CD14-positive monocyte (primary cell): ENCODE measurements around the gene DOCK1. TPM values are rescaled to one million over a fixed set of nuclear protein-coding genes. Genes with fewer than 3 reads are reported as not detected.

ENCODE experiments used
- DNase-seq, 3 donors: peaks; one replicate each; pipeline ENCODE4 v3.0.0-alpha.2; 2011 to 2022
- H2AFZ ChIP-seq: 2 replicates; pipeline ENCODE4 v1.6.0; 2012; ENCODE audit warnings: mild to moderate bottlenecking, low read depth, low read length, inconsistent platforms; ENCODE audit not compliant: insufficient read depth, poor library complexity, severe bottlenecking
- H3K27ac ChIP-seq, 2 donors: 1 replicate in 1 of 2; 2 replicates in 1 of 2; pipeline ENCODE4 v1.5.1; 2012 to 2013; ENCODE audit warnings: low read length in 2 of 2, control low read depth in 1 of 2, inconsistent platforms in 1 of 2, low read depth in 1 of 2, mild to moderate bottlenecking in 1 of 2
- H3K27me3 ChIP-seq, 2 donors: one replicate each; pipeline versions ENCODE4 v1.6.0 to v1.6.1; 2011 to 2013; ENCODE audit warnings: low read length in 2 of 2; ENCODE audit not compliant: control insufficient read depth in 2 of 2, insufficient read depth in 2 of 2
- H3K36me3 ChIP-seq, 2 donors: replicated peaks in 1 of 2; 1 replicate in 1 of 2; 2 replicates in 1 of 2; pipeline versions ENCODE4 v1.5.1 to v1.6.1; 2012 to 2013; ENCODE audit warnings: low read length in 2 of 2, control low read depth in 1 of 2, inconsistent platforms in 1 of 2, mild to moderate bottlenecking in 1 of 2; ENCODE audit not compliant: insufficient read depth in 2 of 2, control insufficient read depth in 1 of 2
- H3K4me1 ChIP-seq, 2 donors: 1 replicate in 1 of 2; 2 replicates in 1 of 2; pipeline versions ENCODE4 v1.5.1 to v1.6.1; 2012 to 2013; ENCODE audit warnings: low read length in 2 of 2, control low read depth in 1 of 2, inconsistent platforms in 1 of 2, mild to moderate bottlenecking in 1 of 2, moderate library complexity in 1 of 2; ENCODE audit not compliant: insufficient read depth in 2 of 2, control insufficient read depth in 1 of 2
- H3K4me2 ChIP-seq: replicated peaks from 2 replicates; pipeline ENCODE3; 2012; ENCODE audit warnings: low read length, moderate library complexity, mild to moderate bottlenecking; ENCODE audit not compliant: poor library complexity, severe bottlenecking; ENCODE audit errors: extremely low read depth
- H3K4me3 ChIP-seq, 3 experiments: fragments of 200-600 bp in 1 of 3; sonication (generic) in 1 of 3; replicated peaks in 1 of 3; 1 replicate in 2 of 3; 2 replicates in 1 of 3; pipeline ENCODE4 v1.5.1; 2011 to 2013; ENCODE audit warnings: low read length in 3 of 3, mild to moderate bottlenecking in 3 of 3, control low read depth in 2 of 3, low read depth in 2 of 3, inconsistent platforms in 1 of 3, moderate library complexity in 1 of 3
- H3K79me2 ChIP-seq: 2 replicates; pipeline ENCODE4 v1.6.0; 2012; ENCODE audit warnings: mild to moderate bottlenecking, control low read depth, inconsistent platforms, low read length, moderate library complexity; ENCODE audit not compliant: insufficient read depth
- H3K9ac ChIP-seq: 2 replicates; pipeline ENCODE4 v1.6.0; 2017; ENCODE audit warnings: low read length, mild to moderate bottlenecking; ENCODE audit not compliant: insufficient read depth, poor library complexity, severe bottlenecking
- H3K9me3 ChIP-seq, 2 donors: replicated peaks in 1 of 2; 1 replicate in 1 of 2; 2 replicates in 1 of 2; pipeline versions ENCODE4 v1.5.1 to v1.6.1; 2012 to 2013; ENCODE audit warnings: low read length in 2 of 2, control low read depth in 1 of 2; ENCODE audit not compliant: control insufficient read depth in 1 of 2, insufficient read depth in 1 of 2
- H4K20me1 ChIP-seq: 2 replicates; pipeline ENCODE4 v1.6.0; 2012; ENCODE audit warnings: mild to moderate bottlenecking, low read length, control low read depth, moderate library complexity; ENCODE audit not compliant: insufficient read depth
- H3K27ac Mint-ChIP-seq, 7 donors: one replicate each; pipeline ENCODE4 v1.8.0; 2020; ENCODE audit warnings: mild to moderate bottlenecking in 7 of 7, mixed read lengths in 7 of 7, moderate library complexity in 6 of 7, inconsistent platforms in 2 of 7
- H3K27me3 Mint-ChIP-seq, 3 donors: one replicate each; pipeline ENCODE4 v1.8.0; 2021 to 2022; ENCODE audit warnings: low read depth in 3 of 3, mild to moderate bottlenecking in 3 of 3, mixed read lengths in 3 of 3, moderate library complexity in 3 of 3, inconsistent platforms in 1 of 3
- H3K36me3 Mint-ChIP-seq, 2 donors: one replicate each; pipeline ENCODE4 v1.8.0; 2020; ENCODE audit warnings: mixed read lengths in 2 of 2, inconsistent platforms in 1 of 2, mild to moderate bottlenecking in 1 of 2
- H3K4me1 Mint-ChIP-seq: one replicate; pipeline ENCODE4 v1.8.0; 2020; ENCODE audit warnings: mild to moderate bottlenecking, mixed read lengths
- H3K4me3 Mint-ChIP-seq, 2 donors: one replicate each; pipeline ENCODE4 v1.8.0; 2020; ENCODE audit warnings: mild to moderate bottlenecking in 2 of 2, mixed read lengths in 2 of 2, moderate library complexity in 1 of 2
- H3K9me3 Mint-ChIP-seq, 7 donors: one replicate each; pipeline ENCODE4 v1.8.0; 2020 to 2022; ENCODE audit warnings: mixed read lengths in 7 of 7, mild to moderate bottlenecking in 6 of 7, moderate library complexity in 6 of 7, inconsistent platforms in 2 of 7
- CTCF ChIP-seq: fragments of 200-600 bp; IDR thresholded peaks from one replicate; pipeline ENCODE4 v1.8.0; 2022; ENCODE audit warnings: antibody characterized with exemption, mild to moderate bottlenecking
- WGBS: methylation state at CpG from one replicate; pipeline ENCODE4 v1.1.5; 2013; ENCODE audit warnings: missing lambda C conversion rate; ENCODE audit not compliant: insufficient coverage; 5-methylcytosine and 5-hydroxymethylcytosine counted together
- intact Hi-C, 2 donors: fragments of 100-400 bp; cut with micrococcal nuclease; formaldehyde crosslinking; loops; one replicate each; pipeline versions ENCODE4 v1.15.0 to v1.15.1; 2023
- polyA plus RNA-seq, 3 donors: library from polyadenylated mRNA; depleted of rRNA in 1 of 3; unstranded in 2 of 3; stranded (reverse) in 1 of 3; fragments of 300-500 nt in 2 of 3; fragments of >200 nt in 1 of 3; fragmentation: Illumina TruSeq in 2 of 3; gene quantifications; 1 replicate in 2 of 3; 2 replicates in 1 of 3; pipeline ENCODE4 v1.2.3, GENCODE V29; 2012 to 2021

Gene DOCK1
- polyA plus RNA-seq, 3 donors, result 0.31 to 0.35 TPM; not detected in 1

- Histone ChIP-seq H3K27me3 (no peaks in the 10 kb centered on the region), H3K9ac (no peak overlapping the region), H3K27ac (no peak overlapping the region), H3K4me2 (no peak overlapping the region), H3K79me2 (no peaks in the 10 kb centered on the region), H4K20me1 (no peaks in the 10 kb centered on the region), H2AFZ (no peak overlapping the region), H3K4me3 (no peak overlapping the region), H3K4me1 (no peaks in the 10 kb centered on the region), H3K9me3 (no peaks in the 10 kb centered on the region), H3K36me3 (no peaks in the 10 kb centered on the region)
- peaks cover 4% of the 10 kb centered on the region for H3K4me1 Mint-ChIP-seq
- intact Hi-C loops, result no loop called here
- no peak for DNase-seq
- no peaks in the 10 kb centered on the region for H3K9me3 Mint-ChIP-seq
- H3K27me3 Mint-ChIP-seq, result no peaks in the 10 kb centered on the region
- H3K27ac Mint-ChIP-seq, result no peak overlapping the region
- no peak for TF ChIP-seq CTCF
- no peak overlapping the region for H3K4me3 Mint-ChIP-seq
- 48% methylated on average over 8 of the region's 9 CpGs for WGBS
- H3K36me3 Mint-ChIP-seq, result no peaks in the 10 kb centered on the region
Observed at GRCh38 chr10:127410030-127410429, 504.8 kb downstream of the DOCK1 start.

DNA sequence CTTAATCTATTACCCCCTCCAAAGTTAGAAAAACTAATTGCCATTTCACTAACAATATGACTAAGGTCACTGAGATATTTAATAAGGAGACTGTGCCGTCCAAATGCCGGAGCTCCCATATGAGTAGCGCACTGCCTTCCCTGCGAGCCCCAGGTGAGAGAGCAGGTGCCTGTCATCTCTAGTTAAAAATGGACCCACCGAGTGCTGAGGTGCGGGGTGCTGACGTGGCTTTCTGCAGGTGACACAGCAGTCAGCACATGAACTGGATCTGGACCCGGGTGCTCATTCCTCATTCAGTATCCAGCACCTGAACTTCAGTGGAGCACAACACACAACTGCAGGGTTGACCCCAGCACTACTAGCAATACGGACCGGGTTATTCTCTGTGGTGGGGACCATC is 505.8 kb downstream of the DOCK1 start:
- no peaks in the 10 kb centered on the region for H3K36me3 Mint-ChIP-seq
- no peaks in the 10 kb centered on the region for H3K79me2 ChIP-seq
- no peak overlapping the region for H3K27ac ChIP-seq
- H3K27ac Mint-ChIP-seq, result no peak overlapping the region
- H3K4me2 ChIP-seq, result no peak overlapping the region
- no peak overlapping the region for H2AFZ ChIP-seq
- no peak for TF ChIP-seq CTCF
- no peak overlapping the region for H3K4me3 Mint-ChIP-seq
- no peaks in the 10 kb centered on the region for H3K4me1 ChIP-seq
- intact Hi-C loops, result no loop called here
- H3K27me3 Mint-ChIP-seq, result no peaks in the 10 kb centered on the region
- H4K20me1 ChIP-seq, result no peaks in the 10 kb centered on the region
- no peak overlapping the region for H3K9ac ChIP-seq
- peaks cover 4% of the 10 kb centered on the region for H3K4me1 Mint-ChIP-seq
- H3K9me3 ChIP-seq, result no peaks in the 10 kb centered on the region
- WGBS, result 99% methylated on average over 10 of the region's 10 CpGs
- no peaks in the 10 kb centered on the region for H3K27me3 ChIP-seq
- no peak for DNase-seq
- no peak overlapping the region for H3K4me3 ChIP-seq
- H3K36me3 ChIP-seq, result no peaks in the 10 kb centered on the region
- no peaks in the 10 kb centered on the region for H3K9me3 Mint-ChIP-seq
